Kasumi-1 (cell line): ENCODE results near the gene TUBB8.
A peak's percentile ranks its signal among the peaks of the same experiment; 100 is the strongest.
"Not testable (repeated sequence)": the region's sequence is repeated elsewhere in the genome, so short reads cannot be mapped to it uniquely, and the experiment has no call there.

ENCODE experiments used
- DNase-seq, 2 experiments: peaks; one replicate each; lab custom pipeline; 2025; lab: John Stamatoyannopoulos, UW

Gene TUBB8

GRCh38 chr10:48996-49395 is at the start of gene TUBB8:
Gene TUBB8 (minus strand): TSS chr10:49296. CDS start chr10:49238, 58 bp downstream.
- no peak for DNase-seq

GRCh38 chr10:96466-96865 is 47.4 kb upstream of the TUBB8 start:
- DNase-seq: no peak

GRCh38 chr10:95356-96115 is 46.4 kb upstream of the TUBB8 start:
- no peak for DNase-seq

- DNase-seq: no peak
Measured at GRCh38 chr10:94613-95012, 45.5 kb upstream of the TUBB8 start.

- no peak for DNase-seq
Measured at GRCh38 chr10:92846-93245, 43.8 kb upstream of the TUBB8 start.

GRCh38 chr10:92153-92552 is 43.1 kb upstream of the TUBB8 start:
- DNase-seq: no peak

- DNase-seq: no peak
Measured at GRCh38 chr10:91313-91712, 42.2 kb upstream of the TUBB8 start.

GRCh38 chr10:90161-90560 is 41.1 kb upstream of the TUBB8 start:
- DNase-seq: no peak

GRCh38 chr10:89248-89647 is 40.2 kb upstream of the TUBB8 start:
- no peak for DNase-seq

- DNase-seq: no peak
Measured at GRCh38 chr10:88253-88652, 39.2 kb upstream of the TUBB8 start.

GRCh38 chr10:87177-88080 is 38.3 kb upstream of the TUBB8 start:
- DNase-seq: no peak

GRCh38 chr10:86031-86430 is 36.9 kb upstream of the TUBB8 start:
- no peak for DNase-seq

- no peak for DNase-seq
Measured at GRCh38 chr10:85044-85443, 35.9 kb upstream of the TUBB8 start.

- DNase-seq: no peak
Measured at GRCh38 chr10:83930-84530, 34.9 kb upstream of the TUBB8 start.

GRCh38 chr10:80477-81105 is 31.5 kb upstream of the TUBB8 start:
- DNase-seq: no peak

GRCh38 chr10:79532-80215 is 30.6 kb upstream of the TUBB8 start:
- DNase-seq: no peak

- DNase-seq: no peak
Measured at GRCh38 chr10:78556-78955, 29.5 kb upstream of the TUBB8 start.

GRCh38 chr10:74266-74621 is 25.1 kb upstream of the TUBB8 start:
- not testable (repeated sequence) for DNase-seq

GRCh38 chr10:73543-74265 is 24.6 kb upstream of the TUBB8 start:
- peak; percentile 40 to 54 for DNase-seq

GRCh38 chr10:68156-68555 is 19.1 kb upstream of the TUBB8 start:
- DNase-seq: not testable (repeated sequence)

GRCh38 chr10:49926-50325 is 830 bp upstream of the TUBB8 start:
- not testable (repeated sequence) for DNase-seq
